ENCODE results near the gene FRMD4B.

DNA sequence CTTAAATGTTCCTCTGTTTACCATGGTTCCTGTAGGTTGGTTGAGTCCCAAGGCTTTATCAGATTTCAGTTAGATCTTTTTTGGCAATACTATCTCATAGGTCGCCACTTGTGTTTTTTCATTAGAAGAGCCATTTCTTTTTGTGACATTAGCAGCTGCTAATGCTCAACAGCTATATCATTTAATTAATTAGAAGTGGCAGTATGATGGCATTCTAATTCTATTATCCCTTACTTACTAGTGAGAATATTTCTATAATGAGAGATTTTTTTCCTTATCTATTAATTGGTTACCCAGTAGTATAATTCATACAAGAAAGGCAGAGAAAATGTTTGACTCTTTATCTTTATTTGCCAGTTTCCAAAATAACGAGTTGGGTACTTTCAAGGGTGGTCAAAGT is 25.2 kb downstream of the FRMD4B start:
- TF ChIP-seq POLR2A (IDR thresholded peaks at IDR 0.05) (no peak), CTCF (IDR thresholded peaks at IDR 0.05) (no peak)

All from adrenal gland (tissue), 5 donors.